ENCODE results near the gene CEP63.
"Not testable (repeated sequence)": the region's sequence is repeated elsewhere in the genome, so short reads cannot be mapped to it uniquely, and the experiment has no call there.

The CEP63 gene

DNA sequence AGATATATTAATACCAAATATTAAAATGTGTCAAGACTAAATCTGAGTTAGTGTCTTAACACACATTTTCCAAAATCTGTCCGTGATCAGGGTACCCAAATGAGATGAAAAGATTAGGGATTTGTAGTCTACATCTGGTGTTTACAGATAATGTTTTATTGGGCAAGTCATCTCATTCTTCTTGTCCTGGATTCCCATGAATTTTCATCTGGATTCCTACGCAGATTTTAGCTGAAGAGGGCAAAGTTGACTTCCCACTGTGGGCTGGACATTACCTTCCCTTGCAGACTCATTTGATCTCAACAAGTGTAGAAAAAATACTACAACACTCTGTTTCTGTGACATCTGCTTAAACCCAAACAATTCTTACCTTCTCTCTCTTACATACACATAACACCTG is 79.1 kb downstream of the CEP63 start:
- H3K4me1 Mint-ChIP-seq, result no peaks in the 10 kb centered on the region
- DNase-seq, result no peak
- no peak overlapping the region for H3K4me3 Mint-ChIP-seq
- ATAC-seq, result no peak
- H3K9me3 Mint-ChIP-seq, result peaks cover 8 to 17% of the 10 kb centered on the region in 2 donors
- H3K27ac Mint-ChIP-seq, result no peak overlapping the region
- no peaks in the 10 kb centered on the region for H3K27me3 Mint-ChIP-seq

DNA sequence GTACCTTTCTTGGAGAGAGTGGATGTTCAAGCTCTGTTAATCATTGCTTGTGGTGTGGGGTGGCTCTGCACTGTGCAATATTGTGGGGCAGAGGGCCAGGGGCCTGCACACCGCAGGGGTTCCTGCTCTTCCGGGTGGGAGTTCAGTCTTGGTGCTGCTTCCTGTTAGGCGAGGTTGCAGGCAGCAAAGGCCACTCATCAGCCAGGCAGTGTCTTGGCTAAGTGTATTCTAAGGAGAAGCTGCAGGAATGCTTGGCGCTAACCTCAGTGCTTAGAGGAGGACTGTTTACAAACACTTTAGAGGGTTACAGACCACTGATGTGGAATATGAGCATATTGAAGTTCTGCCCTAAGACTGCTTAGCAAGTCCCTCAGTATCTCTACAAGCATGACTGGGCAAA is 81.7 kb downstream of the CEP63 start:
- Mint-ChIP-seq H3K27me3 (no peaks in the 10 kb centered on the region), H3K4me3 (no peak overlapping the region), H3K9me3 (peaks cover 18 to 34% of the 10 kb centered on the region in 2 donors), H3K27ac (no peak overlapping the region), H3K4me1 (no peaks in the 10 kb centered on the region)
- DNase-seq (no peak), ATAC-seq (no peak)

- no peak overlapping the region for H3K27ac Mint-ChIP-seq
- no peaks in the 10 kb centered on the region for H3K4me1 Mint-ChIP-seq
- no peak for ATAC-seq
- peaks cover 29 to 45% of the 10 kb centered on the region in 2 donors for H3K9me3 Mint-ChIP-seq
- H3K4me3 Mint-ChIP-seq, result no peak overlapping the region
- no peaks in the 10 kb centered on the region for H3K27me3 Mint-ChIP-seq
- no peak for DNase-seq
Measured at GRCh38 chr3:134568790-134569189, 82.9 kb downstream of the CEP63 start.

GRCh38 chr3:134569899-134570298 is 84.0 kb downstream of the CEP63 start:
- H3K27ac Mint-ChIP-seq, DNase-seq, H3K4me1 Mint-ChIP-seq, H3K4me3 Mint-ChIP-seq, H3K27me3 Mint-ChIP-seq, ATAC-seq: not testable (repeated sequence)
- H3K9me3 Mint-ChIP-seq, result peaks cover 29 to 50% of the 10 kb centered on the region in 2 donors

DNA sequence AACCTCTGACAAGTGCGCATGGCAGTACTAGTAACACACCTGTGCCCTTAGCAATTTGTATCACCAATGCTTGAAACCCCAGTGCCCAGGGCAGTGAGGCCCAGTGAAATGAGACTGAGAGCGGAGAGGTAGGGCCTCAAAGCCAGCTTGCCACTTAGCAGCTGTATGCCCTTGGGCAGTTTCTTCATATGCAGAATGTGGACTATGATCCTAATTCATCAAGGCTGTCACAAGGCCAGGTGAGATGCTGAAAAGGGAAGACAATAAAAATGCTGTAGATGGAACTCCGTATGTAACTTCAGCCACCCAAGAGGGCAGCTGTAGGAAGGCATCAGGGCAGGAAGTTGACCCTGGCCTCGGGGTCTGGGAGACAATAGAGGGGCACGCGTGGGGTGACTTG is 90.6 kb downstream of the CEP63 start:
- ATAC-seq (no peak), DNase-seq (no peak)
- Mint-ChIP-seq H3K4me3 (no peak overlapping the region), H3K27me3 (no peaks in the 10 kb centered on the region), H3K4me1 (no peaks in the 10 kb centered on the region), H3K9me3 (peaks cover 11 to 19% of the 10 kb centered on the region in 2 donors), H3K27ac (peak overlapping the region in 1 of 2 donors; percentile 20)

GRCh38 chr3:134576831-134577230 is 91.0 kb downstream of the CEP63 start:
- Mint-ChIP-seq H3K4me3 (no peak overlapping the region), H3K4me1 (no peaks in the 10 kb centered on the region), H3K9me3 (peaks cover 11 to 18% of the 10 kb centered on the region in 2 donors), H3K27ac (no peak overlapping the region), H3K27me3 (no peaks in the 10 kb centered on the region)
- ATAC-seq (no peak), DNase-seq (no peak)

GRCh38 chr3:134579141-134579665 is 93.3 kb downstream of the CEP63 start:
- no peaks in the 10 kb centered on the region for H3K4me1 Mint-ChIP-seq
- H3K27ac Mint-ChIP-seq, result no peak overlapping the region
- H3K27me3 Mint-ChIP-seq, result no peaks in the 10 kb centered on the region
- no peak for DNase-seq
- no peak for ATAC-seq
- peaks cover 0 to under 1% of the 10 kb centered on the region in 2 donors for H3K9me3 Mint-ChIP-seq
- H3K4me3 Mint-ChIP-seq, result no peak overlapping the region

- no peak overlapping the region for H3K27ac Mint-ChIP-seq
- H3K4me3 Mint-ChIP-seq, result no peak overlapping the region
- H3K4me1 Mint-ChIP-seq, result no peaks in the 10 kb centered on the region
- H3K27me3 Mint-ChIP-seq, result peaks cover 7% of the 10 kb centered on the region
- ATAC-seq (no peak), DNase-seq (no peak)
- no peaks in the 10 kb centered on the region for H3K9me3 Mint-ChIP-seq
Measured at GRCh38 chr3:134590766-134591165, 104.9 kb downstream of the CEP63 start.

- Mint-ChIP-seq H3K4me1 (no peaks in the 10 kb centered on the region), H3K27me3 (peaks cover 7% of the 10 kb centered on the region), H3K27ac (no peak overlapping the region), H3K9me3 (no peaks in the 10 kb centered on the region), H3K4me3 (no peak overlapping the region)
- ATAC-seq, result no peak
- DNase-seq, result no peak
Measured at GRCh38 chr3:134592806-134593205, 106.9 kb downstream of the CEP63 start.

DNA sequence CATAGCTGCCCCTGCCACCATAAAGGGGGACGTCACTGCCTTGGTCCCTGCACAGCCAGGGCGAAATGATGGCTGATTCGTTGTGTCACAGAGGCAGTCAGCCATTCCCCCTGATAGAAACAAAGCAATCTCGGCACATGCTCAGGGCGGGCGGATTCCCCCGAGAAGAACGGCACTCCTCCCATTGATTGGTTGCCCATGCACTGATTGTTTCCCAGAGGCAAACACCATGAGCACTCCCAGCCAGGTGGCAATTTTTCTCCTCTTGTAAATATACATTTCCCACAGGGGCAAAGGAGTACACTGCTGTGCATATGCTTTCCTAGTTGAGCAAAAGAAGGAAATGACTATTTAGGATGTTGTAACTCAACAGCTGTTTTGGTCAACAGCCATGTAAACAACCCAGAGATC is 108.5 kb downstream of the CEP63 start:
- DNase-seq (no peak), ATAC-seq (no peak)
- Mint-ChIP-seq H3K4me1 (no peaks in the 10 kb centered on the region), H3K27me3 (peaks cover 7% of the 10 kb centered on the region), H3K4me3 (no peak overlapping the region), H3K9me3 (no peaks in the 10 kb centered on the region), H3K27ac (no peak overlapping the region)

DNA sequence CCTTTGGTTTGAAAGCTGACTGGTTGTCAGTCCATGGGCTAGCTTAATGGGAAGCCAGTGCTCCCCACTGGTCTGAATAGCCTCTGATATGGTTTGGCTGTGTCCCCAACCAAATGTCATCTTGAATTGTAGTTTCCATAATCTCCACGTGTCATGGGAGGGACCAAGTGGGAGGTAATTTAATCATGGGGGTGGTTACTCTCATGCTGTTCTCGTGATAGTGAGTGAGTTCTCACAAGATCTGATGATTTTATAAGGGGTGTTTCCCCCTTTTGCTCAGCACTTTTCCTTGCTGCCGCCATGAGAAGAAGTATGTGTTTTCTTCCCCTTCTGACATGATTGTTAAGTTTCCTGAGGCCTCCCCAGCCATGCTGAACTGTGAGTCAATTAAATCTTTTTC is 109.1 kb downstream of the CEP63 start:
- not testable (repeated sequence) for H3K4me1 Mint-ChIP-seq, H3K9me3 Mint-ChIP-seq, ATAC-seq, H3K4me3 Mint-ChIP-seq, H3K27me3 Mint-ChIP-seq, H3K27ac Mint-ChIP-seq, DNase-seq

DNA sequence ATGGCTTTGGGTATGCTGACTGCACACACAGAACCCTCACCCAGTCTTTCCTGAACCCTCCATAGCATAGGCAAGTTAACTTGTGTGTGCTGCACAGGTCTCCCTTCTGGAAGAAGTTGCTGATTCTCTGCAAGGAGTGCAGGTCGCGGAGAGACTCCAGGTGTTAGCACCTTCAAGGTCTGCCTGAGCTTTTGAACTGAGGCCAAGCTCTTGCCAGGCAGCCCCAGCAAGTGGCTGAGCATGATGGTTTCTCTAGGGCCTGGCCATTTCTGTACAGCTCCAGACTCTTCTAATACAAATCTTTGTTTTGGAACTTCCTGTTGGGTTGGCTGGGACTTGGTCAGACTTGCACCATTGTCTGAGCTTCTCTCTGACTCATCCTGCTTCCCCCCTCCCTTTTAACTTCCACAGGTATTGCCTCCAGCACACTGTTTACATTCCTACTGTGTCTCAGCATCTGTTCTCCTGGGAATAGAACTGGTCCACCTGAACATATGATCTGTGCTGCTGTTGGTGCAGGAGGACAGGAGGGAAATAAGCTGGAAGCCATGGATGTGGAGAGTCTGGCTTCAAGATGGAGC is 111.6 kb downstream of the CEP63 start:
- H3K4me1 Mint-ChIP-seq, result peaks cover 7% of the 10 kb centered on the region
- ATAC-seq, result no peak
- H3K4me3 Mint-ChIP-seq, result no peak overlapping the region
- DNase-seq, result no peak
- no peak overlapping the region for H3K27ac Mint-ChIP-seq
- H3K27me3 Mint-ChIP-seq, result peaks cover 15% of the 10 kb centered on the region
- H3K9me3 Mint-ChIP-seq, result no peaks in the 10 kb centered on the region

- no peaks in the 10 kb centered on the region for H3K9me3 Mint-ChIP-seq
- ATAC-seq (no peak), DNase-seq (no peak)
- peak overlapping the region in 1 of 2 donors; percentile 80 for H3K27ac Mint-ChIP-seq
- peaks cover 15% of the 10 kb centered on the region for H3K27me3 Mint-ChIP-seq
- peaks cover 7% of the 10 kb centered on the region for H3K4me1 Mint-ChIP-seq
- H3K4me3 Mint-ChIP-seq, result no peak overlapping the region
Measured at GRCh38 chr3:134598763-134599545, 113.1 kb downstream of the CEP63 start.

DNA sequence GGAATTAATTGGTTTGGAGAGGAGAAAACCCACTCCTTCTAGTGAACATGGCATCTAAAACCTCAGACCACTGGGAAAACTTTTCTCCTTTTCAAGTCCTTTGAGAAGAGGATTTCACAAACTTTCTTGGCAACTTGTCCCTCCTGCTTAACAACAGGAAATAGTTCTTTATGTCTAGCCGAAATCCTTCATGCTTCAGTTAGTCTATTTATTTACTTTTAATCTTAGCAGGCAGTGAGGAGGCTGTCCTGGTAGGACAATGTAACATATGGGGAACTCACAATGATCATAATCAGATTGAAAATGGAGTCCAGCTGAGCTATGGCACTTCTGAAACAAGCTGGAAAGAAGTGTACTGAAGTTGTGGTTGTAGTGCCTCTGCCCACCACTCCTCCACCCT is 114.3 kb downstream of the CEP63 start:
- Mint-ChIP-seq H3K9me3 (no peaks in the 10 kb centered on the region), H3K27me3 (peaks cover 15% of the 10 kb centered on the region), H3K4me1 (peaks cover 7% of the 10 kb centered on the region), H3K4me3 (no peak overlapping the region), H3K27ac (no peak overlapping the region)
- ATAC-seq, result no peak
- no peak for DNase-seq

- ATAC-seq (peak; percentile 70), DNase-seq (peak; percentile 62 to 66)
- H3K4me3 Mint-ChIP-seq, result no peak overlapping the region
- no peak overlapping the region for H3K27ac Mint-ChIP-seq
- H3K9me3 Mint-ChIP-seq, result no peaks in the 10 kb centered on the region
- peaks cover 21% of the 10 kb centered on the region for H3K27me3 Mint-ChIP-seq
- peaks cover 7% of the 10 kb centered on the region for H3K4me1 Mint-ChIP-seq
Measured at GRCh38 chr3:134600685-134601463, 115.0 kb downstream of the CEP63 start.

Data from stimulated activated naive CD8-positive, alpha-beta T cell treated with anti-CD3 and anti-CD28 coated beads, Interleukin-15, amount 100 ng/mL, for 72 hours (primary cell).